Stimulated activated CD4-positive, alpha-beta T cell treated with anti-CD3 and anti-CD28 coated beads, TNF-alpha, amount 100 ng/mL, for 1 hour (primary cell): ENCODE data around the gene PRDX2.
"Not testable (repeated sequence)": the region's sequence is repeated elsewhere in the genome, so short reads cannot be mapped to it uniquely, and the experiment has no call there.

ENCODE experiments used
- DNase-seq, 3 donors: peaks; one replicate each; pipeline ENCODE4 v3.0.0-alpha.2; 2020; ENCODE audit warnings: low read depth in 3 of 3, low spot score in 1 of 3

PRDX2 gene

GRCh38 chr19:12801466-12802266, at the start of gene PRDX2, which contains the start of gene THSD8:
Gene PRDX2 (minus strand): TSS chr19:12801800. CDS start chr19:12801261, 539 bp downstream.
Gene THSD8 (plus strand): TSS chr19:12802069. CDS start chr19:12802072, 3 bp downstream.
- peak in 2 of 3 donors; percentile 52 to 62 for DNase-seq

GRCh38 chr19:12847159-12848139, 45.8 kb upstream of the PRDX2 start:
- DNase-seq = peak; percentile 44 to 90 (median 66)

GRCh38 chr19:12846613-12847012, 45.0 kb upstream of the PRDX2 start:
- DNase-seq = not testable (repeated sequence)

GRCh38 chr19:12843999-12844732, 42.6 kb upstream of the PRDX2 start:
- DNase-seq = no peak

GRCh38 chr19:12843328-12843727, 41.7 kb upstream of the PRDX2 start:
- DNase-seq = no peak

GRCh38 chr19:12842511-12842910, 40.9 kb upstream of the PRDX2 start:
- DNase-seq = no peak

GRCh38 chr19:12841094-12841493, 39.5 kb upstream of the PRDX2 start:
- no peak for DNase-seq

GRCh38 chr19:12840091-12841079, 38.8 kb upstream of the PRDX2 start:
- DNase-seq = no peak

- no peak for DNase-seq
Measured at GRCh38 chr19:12838886-12839756, 37.5 kb upstream of the PRDX2 start.

GRCh38 chr19:12838182-12838885, 36.7 kb upstream of the PRDX2 start, which contains the start of gene MAST1:
Gene MAST1 (plus strand): TSS chr19:12838515. CDS start chr19:12838573, 58 bp downstream.
- peak in 1 of 3 donors; percentile 33 for DNase-seq

- DNase-seq = no peak
Measured at GRCh38 chr19:12837225-12837624, 35.6 kb upstream of the PRDX2 start.

- no peak for DNase-seq
Measured at GRCh38 chr19:12836529-12836863, 34.9 kb upstream of the PRDX2 start.

- DNase-seq = no peak
Measured at GRCh38 chr19:12834976-12835757, 33.6 kb upstream of the PRDX2 start.

- no peak for DNase-seq
Measured at GRCh38 chr19:12834566-12834943, 33.0 kb upstream of the PRDX2 start, which contains the start of gene RTBDN. Gene RTBDN (minus strand): TSS chr19:12834579. CDS start chr19:12829979, 4,600 bp downstream.

- DNase-seq = no peak
Measured at GRCh38 chr19:12833738-12834565, 32.4 kb upstream of the PRDX2 start.

GRCh38 chr19:12833418-12833737, 31.8 kb upstream of the PRDX2 start:
- no peak for DNase-seq

GRCh38 chr19:12828494-12828893, 26.9 kb upstream of the PRDX2 start:
- no peak for DNase-seq
